ENCODE results near the gene MDFI.

DNA sequence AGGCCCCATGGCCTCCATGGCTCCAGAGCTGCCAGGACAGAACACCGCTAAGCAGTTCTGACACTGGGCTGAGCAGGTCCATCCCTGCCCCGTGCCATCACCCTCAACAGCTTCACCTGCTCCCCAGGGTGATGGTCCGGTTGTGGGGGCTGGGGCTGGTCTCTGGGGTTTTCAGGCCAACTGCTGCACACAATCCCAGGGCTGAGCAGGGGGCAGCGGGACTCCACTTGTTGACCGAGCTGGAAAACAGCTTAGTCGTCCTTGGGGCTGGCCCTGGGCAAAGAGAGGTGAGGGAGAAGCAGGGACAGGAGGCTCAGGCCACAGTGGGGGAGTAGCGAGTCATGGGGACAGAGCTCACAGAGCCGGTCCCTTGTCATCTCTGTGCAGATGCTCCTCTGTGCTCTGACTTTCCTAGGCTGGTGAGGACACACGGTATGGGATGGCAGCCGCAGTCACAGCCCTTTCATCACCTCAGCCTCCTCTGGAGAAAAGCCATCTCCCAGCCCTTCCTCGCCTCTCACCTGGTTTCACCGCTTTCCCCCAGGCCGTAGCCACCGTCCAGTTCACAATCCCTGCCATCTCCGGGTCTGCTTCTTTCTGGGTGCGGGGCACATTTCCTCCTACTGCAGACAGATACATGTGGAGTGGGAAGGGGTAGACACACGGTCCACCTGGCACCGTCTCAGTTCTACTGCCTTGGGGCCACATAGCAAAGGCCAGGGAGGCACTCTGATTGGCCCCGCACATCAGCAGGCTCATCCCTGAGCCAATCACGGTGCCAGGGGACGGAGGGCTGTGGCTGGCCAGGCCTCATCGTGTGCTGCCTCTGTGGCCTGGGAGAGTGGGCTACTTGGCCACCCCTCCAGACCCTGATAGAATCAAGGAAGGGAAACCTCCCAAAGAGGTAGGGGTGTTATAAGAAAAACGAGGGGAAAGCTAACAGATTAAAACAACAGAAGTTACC, 19.1 kb downstream of the MDFI start:
- TF ChIP-seq, protein P1, sequence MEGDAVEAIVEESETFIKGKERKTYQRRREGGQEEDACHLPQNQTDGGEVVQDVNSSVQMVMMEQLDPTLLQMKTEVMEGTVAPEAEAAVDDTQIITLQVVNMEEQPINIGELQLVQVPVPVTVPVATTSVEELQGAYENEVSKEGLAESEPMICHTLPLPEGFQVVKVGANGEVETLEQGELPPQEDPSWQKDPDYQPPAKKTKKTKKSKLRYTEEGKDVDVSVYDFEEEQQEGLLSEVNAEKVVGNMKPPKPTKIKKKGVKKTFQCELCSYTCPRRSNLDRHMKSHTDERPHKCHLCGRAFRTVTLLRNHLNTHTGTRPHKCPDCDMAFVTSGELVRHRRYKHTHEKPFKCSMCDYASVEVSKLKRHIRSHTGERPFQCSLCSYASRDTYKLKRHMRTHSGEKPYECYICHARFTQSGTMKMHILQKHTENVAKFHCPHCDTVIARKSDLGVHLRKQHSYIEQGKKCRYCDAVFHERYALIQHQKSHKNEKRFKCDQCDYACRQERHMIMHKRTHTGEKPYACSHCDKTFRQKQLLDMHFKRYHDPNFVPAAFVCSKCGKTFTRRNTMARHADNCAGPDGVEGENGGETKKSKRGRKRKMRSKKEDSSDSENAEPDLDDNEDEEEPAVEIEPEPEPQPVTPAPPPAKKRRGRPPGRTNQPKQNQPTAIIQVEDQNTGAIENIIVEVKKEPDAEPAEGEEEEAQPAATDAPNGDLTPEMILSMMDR (IDR thresholded peaks at IDR 0.05): no peak
- no peak for TF ChIP-seq RXRA (IDR thresholded peaks at IDR 0.05; ENCODE audit: borderline replicate concordance, low read depth)
- no peak for TF ChIP-seq JUND (IDR thresholded peaks at IDR 0.05)
- TF ChIP-seq, protein P2, sequence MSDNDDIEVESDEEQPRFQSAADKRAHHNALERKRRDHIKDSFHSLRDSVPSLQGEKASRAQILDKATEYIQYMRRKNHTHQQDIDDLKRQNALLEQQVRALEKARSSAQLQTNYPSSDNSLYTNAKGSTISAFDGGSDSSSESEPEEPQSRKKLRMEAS (IDR thresholded peaks at IDR 0.05; ENCODE audit: low read depth): no peak
- TF ChIP-seq FOXM1 (IDR thresholded peaks at IDR 0.05; ENCODE audit: low read depth): no peak
- no peak for TF ChIP-seq ELF1 (IDR thresholded peaks at IDR 0.05)
- no peak for TF ChIP-seq EP300 (IDR thresholded peaks at IDR 0.05; ENCODE audit: borderline replicate concordance in 1 of 2, low read depth in 1 of 2, low read length in 1 of 2)
- no peak for TF ChIP-seq GABPA (IDR thresholded peaks at IDR 0.05; ENCODE audit: low read depth)

All from SK-N-SH (cell line).